ENCODE measurements around the gene RASGRF2. TPM values are rescaled to one million over a fixed set of nuclear protein-coding genes. Genes with fewer than 3 reads are reported as not detected.
"Not testable (repeated sequence)": the region's sequence is repeated elsewhere in the genome, so short reads cannot be mapped to it uniquely, and the experiment has no call there.

RASGRF2 gene
- total RNA-seq, 2 experiments from 2014 or later, result 9.2 to 10.8 TPM

DNA sequence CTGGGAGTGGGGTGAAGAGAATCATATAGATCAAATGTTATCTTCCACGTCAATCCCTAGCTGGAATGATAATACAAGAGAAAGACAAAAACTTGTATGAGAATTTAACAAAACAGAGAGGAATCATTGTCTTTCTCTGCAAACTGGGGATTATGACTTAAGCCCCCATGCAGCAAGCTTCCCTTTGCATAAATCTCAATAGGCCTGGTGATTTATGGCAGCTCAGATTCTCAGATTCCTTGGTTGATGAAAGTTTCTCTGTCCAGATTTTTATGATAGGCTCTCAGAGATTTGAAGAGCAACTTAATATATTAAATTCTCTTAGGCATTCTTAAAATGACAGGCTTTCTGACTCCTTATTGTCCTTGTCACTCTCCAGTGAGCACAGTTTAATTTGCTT, 56.0 kb downstream of the RASGRF2 start:
- no peak for DNase-seq
- no peaks in the 10 kb centered on the region for H3K27me3 Mint-ChIP-seq (ENCODE audit: low read depth)
- no peak overlapping the region for H3K27ac Mint-ChIP-seq
- intact Hi-C loops (cut with micrococcal nuclease), result no loop called here
- peaks cover 2% of the 10 kb centered on the region for H3K36me3 Mint-ChIP-seq (ENCODE audit: low read depth)
- H3K9me3 Mint-ChIP-seq, result no peaks in the 10 kb centered on the region
- CTCF ChIA-PET, result interaction anchor here (1.6 to 2.7 kb wide), 3 partner anchors 9 to 92 kb away, joined by 3 to 10 read pairs (median 5); no protein-coding TSS in a partner anchor
- H3K4me3 Mint-ChIP-seq, result no peak overlapping the region
- peaks cover 74% of the 10 kb centered on the region for H3K4me1 Mint-ChIP-seq (ENCODE audit: low read depth)

DNA sequence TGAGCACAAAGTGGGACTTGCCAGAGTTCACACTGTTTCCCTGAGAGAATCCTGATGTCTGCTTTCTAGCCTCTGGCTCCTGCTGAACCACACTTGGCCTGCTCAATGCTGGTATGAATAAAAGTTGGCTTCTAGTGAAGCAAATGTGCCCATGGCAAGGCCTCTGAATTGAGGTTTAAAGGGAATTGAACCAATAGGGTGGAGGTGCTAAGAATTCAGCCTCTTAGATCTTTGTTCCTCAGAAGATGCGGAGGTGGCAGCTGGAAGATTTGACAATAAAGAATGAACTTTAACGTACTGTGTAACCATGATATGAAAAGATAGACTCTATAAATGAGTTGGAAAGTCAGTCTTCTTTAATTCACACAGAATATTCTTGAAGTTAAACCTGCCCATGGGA, 57.2 kb downstream of the RASGRF2 start:
- Mint-ChIP-seq H3K27me3 (ENCODE audit: low read depth) (no peaks in the 10 kb centered on the region), H3K9me3 (no peaks in the 10 kb centered on the region), H3K4me1 (ENCODE audit: low read depth) (peaks cover 76% of the 10 kb centered on the region), H3K27ac (peak overlapping the region; percentile 84), H3K4me3 (no peak overlapping the region), H3K36me3 (ENCODE audit: low read depth) (no peaks in the 10 kb centered on the region)
- DNase-seq, result peak; percentile 41
- CTCF ChIA-PET, result interaction anchor here (0.5 to 2.7 kb wide), 4 partner anchors 10 to 91 kb away, joined by 3 to 10 read pairs (median 5); no protein-coding TSS in a partner anchor
- intact Hi-C loops (cut with micrococcal nuclease), result loop anchor here (1.0 kb wide), 2 partner anchors 10 to 55 kb away; no protein-coding TSS in a partner anchor

GRCh38 chr5:81018608-81019007, 58.4 kb downstream of the RASGRF2 start:
- DNase-seq, result peak; percentile 48
- H3K9me3 Mint-ChIP-seq; H3K4me3 Mint-ChIP-seq; H3K36me3 Mint-ChIP-seq (ENCODE audit: low read depth); H3K27me3 Mint-ChIP-seq (ENCODE audit: low read depth); intact Hi-C loops (cut with micrococcal nuclease): not testable (repeated sequence)
- Mint-ChIP-seq H3K27ac (peak overlapping the region; percentile 84), H3K4me1 (ENCODE audit: low read depth) (peaks cover 81% of the 10 kb centered on the region)
- CTCF ChIA-PET, result interaction anchor here (0.7 to 2.2 kb wide), 4 partner anchors 10 to 109 kb away, joined by 3 to 5 read pairs (median 4); no protein-coding TSS in a partner anchor

GRCh38 chr5:81019748-81020147, 59.6 kb downstream of the RASGRF2 start:
- DNase-seq, result no peak
- Mint-ChIP-seq H3K27ac (no peak overlapping the region), H3K9me3 (no peaks in the 10 kb centered on the region), H3K36me3 (ENCODE audit: low read depth) (no peaks in the 10 kb centered on the region), H3K4me3 (no peak overlapping the region), H3K27me3 (ENCODE audit: low read depth) (no peaks in the 10 kb centered on the region), H3K4me1 (ENCODE audit: low read depth) (peaks cover 82% of the 10 kb centered on the region)
- intact Hi-C loops (cut with micrococcal nuclease), result no loop called here
- CTCF ChIA-PET, result interaction anchor here (0.9 to 2.2 kb wide), 2 partner anchors 23 to 108 kb away, joined by 3 to 5 read pairs; no protein-coding TSS in a partner anchor

- no peaks in the 10 kb centered on the region for H3K27me3 Mint-ChIP-seq (ENCODE audit: low read depth)
- CTCF ChIA-PET, result no interaction called here
- no peak overlapping the region for H3K27ac Mint-ChIP-seq
- no peak for DNase-seq
- intact Hi-C loops (cut with micrococcal nuclease), result no loop called here
- no peak overlapping the region for H3K4me3 Mint-ChIP-seq
- H3K36me3 Mint-ChIP-seq (ENCODE audit: low read depth), result no peaks in the 10 kb centered on the region
- H3K4me1 Mint-ChIP-seq (ENCODE audit: low read depth), result peaks cover 89% of the 10 kb centered on the region
- H3K9me3 Mint-ChIP-seq, result no peaks in the 10 kb centered on the region
Observed at GRCh38 chr5:81020478-81021167, 60.5 kb downstream of the RASGRF2 start.

DNA sequence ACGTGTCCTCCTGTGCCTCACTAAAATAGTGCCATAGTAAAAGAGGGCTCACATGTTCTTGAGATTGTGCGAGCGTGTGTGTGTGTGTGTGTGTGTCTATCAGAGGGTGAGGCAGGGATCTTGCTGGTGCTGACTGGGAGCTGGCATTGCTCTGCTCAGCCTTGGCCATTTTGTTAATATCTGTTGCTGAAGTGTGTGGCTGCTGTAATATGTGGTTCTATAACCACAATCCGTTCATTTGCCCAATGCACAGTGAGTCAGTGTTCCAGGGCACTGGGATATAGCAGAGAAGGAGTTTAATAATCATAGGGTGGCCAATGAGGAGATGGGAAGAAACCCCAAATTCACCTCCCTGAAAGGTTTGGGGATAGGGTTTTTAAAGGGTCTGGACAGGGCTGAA, 61.3 kb downstream of the RASGRF2 start:
- peaks cover 87% of the 10 kb centered on the region for H3K4me1 Mint-ChIP-seq (ENCODE audit: low read depth)
- DNase-seq, result no peak
- no peaks in the 10 kb centered on the region for H3K9me3 Mint-ChIP-seq
- no peaks in the 10 kb centered on the region for H3K36me3 Mint-ChIP-seq (ENCODE audit: low read depth)
- H3K4me3 Mint-ChIP-seq, result no peak overlapping the region
- intact Hi-C loops (cut with micrococcal nuclease), result no loop called here
- H3K27ac Mint-ChIP-seq, result no peak overlapping the region
- CTCF ChIA-PET, result no interaction called here
- no peaks in the 10 kb centered on the region for H3K27me3 Mint-ChIP-seq (ENCODE audit: low read depth)

DNA sequence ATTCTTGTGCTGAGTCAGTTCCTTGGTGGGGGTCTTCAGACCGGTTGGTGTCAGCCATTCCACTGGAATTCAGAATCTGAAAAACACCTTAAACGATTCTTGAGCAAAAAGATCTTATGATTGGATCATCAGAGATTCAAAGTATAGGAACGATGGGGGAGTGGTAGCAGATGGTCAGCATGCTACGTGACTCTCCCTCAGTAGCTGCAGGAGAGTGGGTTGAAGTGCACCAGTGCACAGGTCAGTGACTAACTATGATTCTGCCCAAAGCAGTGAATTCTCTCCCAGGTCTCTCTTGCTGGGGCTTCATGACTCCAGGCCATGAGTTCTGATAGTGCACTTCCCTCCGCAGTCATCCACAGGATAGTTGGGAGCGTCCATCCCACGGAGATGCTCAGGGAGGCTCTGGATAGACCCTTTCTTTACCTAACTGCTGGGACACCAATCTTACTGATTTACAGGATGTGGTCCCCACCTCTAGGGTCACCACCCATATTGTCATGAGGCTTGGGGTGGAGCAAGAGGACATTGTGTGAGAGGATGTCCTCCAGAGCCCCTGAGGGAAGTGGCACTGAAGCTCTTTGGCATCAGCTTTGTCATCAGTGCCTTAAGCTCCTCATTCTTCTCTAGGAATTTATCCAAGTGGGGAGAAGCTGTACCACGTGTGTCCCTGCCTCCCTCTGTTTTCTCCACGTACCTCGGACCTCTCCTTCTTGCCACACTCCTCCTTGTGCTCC, 62.0 kb downstream of the RASGRF2 start:
- CTCF ChIA-PET, result interaction anchor here (0.5 kb wide), 1 partner anchor 1889 kb away, joined by 3 read pairs; no protein-coding TSS in a partner anchor
- intact Hi-C loops (cut with micrococcal nuclease), result no loop called here
- no peaks in the 10 kb centered on the region for H3K36me3 Mint-ChIP-seq (ENCODE audit: low read depth)
- H3K27me3 Mint-ChIP-seq (ENCODE audit: low read depth), result no peaks in the 10 kb centered on the region
- peaks cover 86% of the 10 kb centered on the region for H3K4me1 Mint-ChIP-seq (ENCODE audit: low read depth)
- no peak for DNase-seq
- no peak overlapping the region for H3K27ac Mint-ChIP-seq
- no peak overlapping the region for H3K4me3 Mint-ChIP-seq
- H3K9me3 Mint-ChIP-seq, result no peaks in the 10 kb centered on the region

GRCh38 chr5:81022688-81023084, 62.5 kb downstream of the RASGRF2 start:
- no peak for DNase-seq
- no peak overlapping the region for H3K27ac Mint-ChIP-seq
- H3K27me3 Mint-ChIP-seq (ENCODE audit: low read depth), result no peaks in the 10 kb centered on the region
- CTCF ChIA-PET, result no interaction called here
- intact Hi-C loops (cut with micrococcal nuclease), result no loop called here
- H3K36me3 Mint-ChIP-seq (ENCODE audit: low read depth), result no peaks in the 10 kb centered on the region
- H3K9me3 Mint-ChIP-seq, result no peaks in the 10 kb centered on the region
- H3K4me3 Mint-ChIP-seq, result no peak overlapping the region
- H3K4me1 Mint-ChIP-seq (ENCODE audit: low read depth), result peaks cover 85% of the 10 kb centered on the region

- H3K9me3 Mint-ChIP-seq, result no peaks in the 10 kb centered on the region
- H3K4me3 Mint-ChIP-seq, result no peak overlapping the region
- H3K4me1 Mint-ChIP-seq (ENCODE audit: low read depth), result peaks cover 78% of the 10 kb centered on the region
- CTCF ChIA-PET, result interaction anchor here (0.6 kb wide), 1 partner anchor 69 kb away, joined by 3 read pairs; no protein-coding TSS in a partner anchor
- intact Hi-C loops (cut with micrococcal nuclease), result no loop called here
- no peaks in the 10 kb centered on the region for H3K27me3 Mint-ChIP-seq (ENCODE audit: low read depth)
- no peak for DNase-seq
- no peak overlapping the region for H3K27ac Mint-ChIP-seq
- no peaks in the 10 kb centered on the region for H3K36me3 Mint-ChIP-seq (ENCODE audit: low read depth)
Observed at GRCh38 chr5:81023261-81023970, 63.3 kb downstream of the RASGRF2 start.

DNA sequence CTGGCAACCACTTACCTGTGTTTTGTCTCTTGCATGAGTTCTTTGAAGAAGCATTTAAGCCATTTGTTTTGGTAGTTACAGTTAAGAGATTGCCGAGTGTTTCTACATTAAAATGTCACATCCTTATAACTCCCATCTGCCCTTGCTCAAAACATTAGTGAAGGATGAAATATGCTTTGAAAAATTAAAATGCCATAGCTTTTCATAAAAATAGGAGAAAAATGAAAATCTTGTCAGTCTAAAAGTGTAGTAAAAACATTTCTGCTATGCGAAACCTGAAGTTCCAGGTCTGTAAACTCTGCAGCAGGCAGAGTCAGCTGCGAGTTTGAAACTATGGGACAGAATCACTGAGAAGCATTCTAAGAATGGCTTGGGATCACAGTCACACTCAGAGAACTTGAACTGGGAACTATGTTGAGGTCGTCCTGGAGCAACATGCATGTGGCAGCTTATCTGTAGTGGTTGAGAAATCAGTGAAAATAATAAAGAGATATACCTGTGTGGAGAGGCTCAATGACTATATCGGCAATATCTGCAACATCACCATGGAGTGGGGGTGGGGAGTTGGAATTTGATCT, 67.4 kb downstream of the RASGRF2 start:
- intact Hi-C loops (cut with micrococcal nuclease), result no loop called here
- peaks cover 8% of the 10 kb centered on the region for H3K36me3 Mint-ChIP-seq (ENCODE audit: low read depth)

DNA sequence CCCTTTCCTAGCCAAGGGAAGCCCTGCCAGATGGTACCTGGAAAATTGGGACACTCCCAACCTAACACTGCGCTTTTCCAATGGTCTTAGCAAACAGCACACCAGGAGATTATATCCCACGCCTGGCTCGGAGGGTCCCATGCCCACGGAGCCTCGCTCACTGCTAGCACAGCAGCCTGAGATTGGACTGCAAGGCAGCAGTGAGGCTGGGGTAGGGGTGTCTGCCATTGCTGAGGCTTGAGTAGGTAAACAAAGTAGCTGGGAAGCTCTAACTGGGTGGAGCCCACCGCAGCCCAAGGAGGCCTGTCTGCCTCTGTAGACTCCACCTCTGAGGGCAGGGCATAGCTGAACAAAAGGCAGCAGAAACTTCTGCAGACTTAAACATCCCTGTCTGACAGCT, 68.7 kb downstream of the RASGRF2 start:
- peaks cover 46% of the 10 kb centered on the region for H3K4me1 Mint-ChIP-seq (ENCODE audit: low read depth)
- H3K27me3 Mint-ChIP-seq (ENCODE audit: low read depth); intact Hi-C loops (cut with micrococcal nuclease); CTCF ChIA-PET; H3K4me3 Mint-ChIP-seq; H3K27ac Mint-ChIP-seq; DNase-seq: not testable (repeated sequence)
- H3K36me3 Mint-ChIP-seq (ENCODE audit: low read depth), result peaks cover 11% of the 10 kb centered on the region
- peaks cover 14% of the 10 kb centered on the region for H3K9me3 Mint-ChIP-seq

More for the DNA sequence above, 67.4 kb downstream of the RASGRF2 start:
- no peaks in the 10 kb centered on the region for H3K27me3 Mint-ChIP-seq (ENCODE audit: low read depth)
- H3K27ac Mint-ChIP-seq, result no peak overlapping the region
- H3K9me3 Mint-ChIP-seq, result peaks cover 9% of the 10 kb centered on the region
- H3K4me1 Mint-ChIP-seq (ENCODE audit: low read depth), result peaks cover 59% of the 10 kb centered on the region
- DNase-seq, result no peak
- no peak overlapping the region for H3K4me3 Mint-ChIP-seq
- CTCF ChIA-PET, result interaction anchor here (0.8 kb wide), 1 partner anchor 241 kb away, joined by 3 read pairs; no protein-coding TSS in a partner anchor

DNA sequence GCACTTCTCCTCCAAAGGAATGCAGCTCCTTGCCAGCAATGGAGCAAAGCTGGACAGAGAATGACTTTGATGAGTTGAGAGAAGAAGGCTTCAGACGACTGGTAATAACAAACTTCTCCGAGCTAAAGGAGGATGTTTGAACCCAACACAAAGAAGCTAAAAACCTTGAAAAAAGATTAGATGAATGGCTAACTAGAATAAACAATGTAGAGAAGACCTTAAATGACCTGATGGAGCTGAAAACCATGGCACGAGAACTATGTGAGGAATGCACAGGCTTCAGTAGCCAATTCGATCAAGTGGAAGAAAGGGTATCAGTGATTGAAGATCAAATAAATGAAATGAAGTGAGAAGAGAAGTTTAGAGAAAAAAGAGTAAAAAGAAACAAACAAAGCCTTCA, 69.6 kb downstream of the RASGRF2 start:
- H3K27me3 Mint-ChIP-seq (ENCODE audit: low read depth); CTCF ChIA-PET; H3K4me3 Mint-ChIP-seq; intact Hi-C loops (cut with micrococcal nuclease); DNase-seq; H3K27ac Mint-ChIP-seq: not testable (repeated sequence)
- H3K4me1 Mint-ChIP-seq (ENCODE audit: low read depth), result peaks cover 42% of the 10 kb centered on the region
- H3K36me3 Mint-ChIP-seq (ENCODE audit: low read depth), result peaks cover 13% of the 10 kb centered on the region
- peaks cover 16% of the 10 kb centered on the region for H3K9me3 Mint-ChIP-seq

Measured in activated naive CD4-positive, alpha-beta T cell treated with anti-CD3 and anti-CD28 coated beads for 36 hours (primary cell).